Thymus (tissue), 11 donors: ENCODE data around the gene CTSZ. TPM values are rescaled to one million over a fixed set of nuclear protein-coding genes. Genes with fewer than 3 reads are reported as not detected.
"Not testable (repeated sequence)": the region's sequence is repeated elsewhere in the genome, so short reads cannot be mapped to it uniquely, and the experiment has no call there.

ENCODE experiments used
- DNase-seq, 9 donors: peaks; one replicate each; pipeline ENCODE4 v3.0.0-alpha.2; 2013; ENCODE audit warnings: low spot score in 9 of 9, low read depth in 6 of 9, missing footprints in 1 of 9
- H3K27ac ChIP-seq, 2 donors: one replicate each; pipeline ENCODE4 v1.5.1; 2013; ENCODE audit warnings: control low read depth in 1 of 2, low read depth in 1 of 2, low read length in 1 of 2, mild to moderate bottlenecking in 1 of 2, moderate library complexity in 1 of 2
- H3K27me3 ChIP-seq, 2 donors: one replicate each; pipeline ENCODE4 v1.5.1; 2013; ENCODE audit warnings: low read length in 1 of 2; ENCODE audit not compliant: control insufficient read depth in 2 of 2, insufficient read depth in 1 of 2
- H3K36me3 ChIP-seq, 2 donors: one replicate each; pipeline ENCODE4 v1.5.1; 2013; ENCODE audit warnings: low read length in 1 of 2, mild to moderate bottlenecking in 1 of 2, moderate library complexity in 1 of 2; ENCODE audit not compliant: control insufficient read depth in 2 of 2, insufficient read depth in 2 of 2
- H3K4me1 ChIP-seq, 2 donors: one replicate each; pipeline ENCODE4 v1.5.1; 2013; ENCODE audit warnings: low read length in 2 of 2; ENCODE audit not compliant: control insufficient read depth in 2 of 2, insufficient read depth in 2 of 2
- H3K4me3 ChIP-seq, 2 donors: one replicate each; pipeline ENCODE4 v1.5.1; 2013; ENCODE audit warnings: low read length in 2 of 2, control low read depth in 1 of 2, mild to moderate bottlenecking in 1 of 2
- H3K9me3 ChIP-seq, 2 donors: one replicate each; pipeline ENCODE4 v1.5.1; 2013; ENCODE audit warnings: low read length in 1 of 2, mild to moderate bottlenecking in 1 of 2; ENCODE audit not compliant: control insufficient read depth in 2 of 2, insufficient read depth in 1 of 2
- WGBS: extraction: QIAGEN DNeasy Blood & Tissue Kit; methylation state at CpG from one replicate; pipeline ENCODE4 v1.1.7; 2013; 5-methylcytosine and 5-hydroxymethylcytosine counted together
- polyA plus RNA-seq: library from polyadenylated mRNA; stranded (reverse); fragments of 200-250 nt; gene quantifications from one replicate; pipeline ENCODE4 v1.2.3, GENCODE V29; 2013
- total RNA-seq: library from RNA; stranded (reverse); fragments of 120-200 nt; gene quantifications from one replicate; pipeline ENCODE4 v1.2.4, GENCODE V29; 2013
- donor health status: healthy.

Gene CTSZ
- total and polyA plus RNA-seq, 2 donors = 64.2 to 134 TPM

- WGBS = 86% methylated on average over 1 of the region's 1 CpG
Observed at GRCh38 chr20:58970146-58970545, 36.9 kb downstream of the CTSZ start.

GRCh38 chr20:58969439-58969838 lies 37.6 kb downstream of the CTSZ start:
- peaks cover 0 to 3% of the 10 kb centered on the region in 2 donors for H3K27me3 ChIP-seq
- no peak overlapping the region for H3K4me3 ChIP-seq
- no peak for DNase-seq
- no peaks in the 10 kb centered on the region for H3K4me1 ChIP-seq
- H3K27ac ChIP-seq = no peak overlapping the region
- H3K36me3 ChIP-seq = no peaks in the 10 kb centered on the region
- no peaks in the 10 kb centered on the region for H3K9me3 ChIP-seq
- WGBS = 74% methylated on average over 2 of the region's 2 CpGs

More at GRCh38 chr20:58970146-58970545, 36.9 kb downstream of the CTSZ start:
- Histone ChIP-seq H3K4me1 (no peaks in the 10 kb centered on the region), H3K4me3 (no peak overlapping the region), H3K27me3 (peaks cover 0 to 3% of the 10 kb centered on the region in 2 donors), H3K9me3 (no peaks in the 10 kb centered on the region), H3K36me3 (no peaks in the 10 kb centered on the region), H3K27ac (no peak overlapping the region)
- no peak for DNase-seq

GRCh38 chr20:58967652-58968429 lies 39.2 kb downstream of the CTSZ start:
- no peaks in the 10 kb centered on the region for H3K36me3 ChIP-seq
- no peaks in the 10 kb centered on the region for H3K4me1 ChIP-seq
- no peak for DNase-seq
- H3K4me3 ChIP-seq = no peak overlapping the region
- no peaks in the 10 kb centered on the region for H3K9me3 ChIP-seq
- H3K27ac ChIP-seq = no peak overlapping the region
- H3K27me3 ChIP-seq = peaks cover 0 to 3% of the 10 kb centered on the region in 2 donors
- WGBS = 87% methylated on average over 10 of the region's 10 CpGs

- no peaks in the 10 kb centered on the region for H3K9me3 ChIP-seq
- DNase-seq = no peak
- WGBS = 92% methylated on average over 14 of the region's 14 CpGs
- no peak overlapping the region for H3K4me3 ChIP-seq
- H3K27me3 ChIP-seq = peaks cover 0 to 3% of the 10 kb centered on the region in 2 donors
- H3K4me1 ChIP-seq = no peaks in the 10 kb centered on the region
- no peaks in the 10 kb centered on the region for H3K36me3 ChIP-seq
- no peak overlapping the region for H3K27ac ChIP-seq
Observed at GRCh38 chr20:58965270-58966064, 41.6 kb downstream of the CTSZ start.

- H3K27ac ChIP-seq, DNase-seq, H3K9me3 ChIP-seq, H3K4me3 ChIP-seq, H3K4me1 ChIP-seq, H3K36me3 ChIP-seq, H3K27me3 ChIP-seq: not testable (repeated sequence)
- WGBS = 97% methylated on average over 5 of the region's 5 CpGs
Observed at GRCh38 chr20:58963922-58964321, 43.1 kb downstream of the CTSZ start.

- Histone ChIP-seq H3K27ac (no peak overlapping the region), H3K36me3 (no peaks in the 10 kb centered on the region), H3K4me1 (no peaks in the 10 kb centered on the region), H3K27me3 (peaks cover 0 to 3% of the 10 kb centered on the region in 2 donors), H3K4me3 (no peak overlapping the region), H3K9me3 (no peaks in the 10 kb centered on the region)
- 94% methylated on average over 8 of the region's 8 CpGs for WGBS
- DNase-seq = no peak
Observed at GRCh38 chr20:58963060-58963584, 43.9 kb downstream of the CTSZ start.

GRCh38 chr20:58959652-58960051 lies 47.4 kb downstream of the CTSZ start:
- Histone ChIP-seq H3K27me3 (no peaks in the 10 kb centered on the region), H3K4me1 (no peaks in the 10 kb centered on the region), H3K9me3 (no peaks in the 10 kb centered on the region), H3K4me3 (no peak overlapping the region), H3K36me3 (no peaks in the 10 kb centered on the region), H3K27ac (no peak overlapping the region)
- WGBS = 90% methylated on average over 6 of the region's 6 CpGs
- DNase-seq = no peak

GRCh38 chr20:58956078-58956477 lies 51.0 kb downstream of the CTSZ start:
- Histone ChIP-seq H3K27ac (no peak overlapping the region), H3K36me3 (no peaks in the 10 kb centered on the region), H3K27me3 (no peaks in the 10 kb centered on the region), H3K4me1 (no peaks in the 10 kb centered on the region), H3K4me3 (no peak overlapping the region), H3K9me3 (no peaks in the 10 kb centered on the region)
- WGBS = 95% methylated on average over 8 of the region's 8 CpGs
- DNase-seq = no peak

- no peak for DNase-seq
- no peaks in the 10 kb centered on the region for H3K9me3 ChIP-seq
- H3K36me3 ChIP-seq = no peaks in the 10 kb centered on the region
- no peaks in the 10 kb centered on the region for H3K4me1 ChIP-seq
- H3K27me3 ChIP-seq = no peaks in the 10 kb centered on the region
- H3K27ac ChIP-seq = no peak overlapping the region
- H3K4me3 ChIP-seq = no peak overlapping the region
Observed at GRCh38 chr20:58953050-58953449, 54.0 kb downstream of the CTSZ start.
